GM12878 (cell line): ENCODE results near the gene TCTN1. TPM values are rescaled to one million over a fixed set of nuclear protein-coding genes. Genes with fewer than 3 reads are reported as not detected.

Experiments
- ATF2 ChIP-seq: IDR thresholded peaks from 2 replicates; pipeline ENCODE4 v1.6.1; 2012; ENCODE audit warnings: low read length, inconsistent platforms
- BHLHE40 ChIP-seq, 2 experiments: fragments of 450-650 bp in 1 of 2; IDR thresholded peaks; 2 replicates each; pipeline ENCODE4 v1.6.1; 2011 to 2017; ENCODE audit warnings: low read depth in 2 of 2, borderline replicate concordance in 1 of 2, improper control_type of control experiment in 1 of 2, low read length in 1 of 2, mild to moderate bottlenecking in 1 of 2
- CBX5 ChIP-seq: sonication (generic); IDR thresholded peaks from 2 replicates; pipeline ENCODE4 v1.6.1; 2016; ENCODE audit warnings: low read depth, moderate library complexity, mild to moderate bottlenecking, inconsistent platforms
- CEBPZ ChIP-seq: fragments of 150-350 bp; IDR thresholded peaks from 2 replicates; pipeline ENCODE4 v1.6.1; 2016; ENCODE audit warnings: low read depth, low read length
- EZH2 ChIP-seq: IDR thresholded peaks from 2 replicates; pipeline ENCODE4 v1.6.1; 2012; ENCODE audit warnings: low read depth, mild to moderate bottlenecking, control low read depth, inconsistent platforms, low read length, borderline replicate concordance; ENCODE audit not compliant: control insufficient read depth
- FOS ChIP-seq: IDR thresholded peaks from 3 replicates; pipeline ENCODE4 v1.6.1; 2011; ENCODE audit warnings: borderline replicate concordance; ENCODE audit not compliant: insufficient read length; ENCODE audit errors: extremely low read depth
- FOXK2 ChIP-seq: fragments of 450-650 bp; IDR thresholded peaks from 2 replicates; pipeline ENCODE4 v1.6.1; 2017; ENCODE audit warnings: mild to moderate bottlenecking, moderate library complexity
- GATAD2B ChIP-seq: fragments of 450-650 bp; conservative IDR thresholded peaks from 2 replicates; pipeline ENCODE4 v1.6.1; 2017; ENCODE audit warnings: low read depth, mild to moderate bottlenecking, moderate library complexity
- IRF3 ChIP-seq: fragments of 450-650 bp; IDR thresholded peaks from 2 replicates; pipeline ENCODE4 v1.6.1; 2014; ENCODE audit warnings: mild to moderate bottlenecking
- IRF4 ChIP-seq: IDR thresholded peaks from 2 replicates; pipeline ENCODE4 v1.6.1; 2011; ENCODE audit warnings: low read depth, low read length
- MXI1 ChIP-seq: fragments of 150-350 bp; IDR thresholded peaks from 2 replicates; pipeline ENCODE4 v1.6.1; 2011; ENCODE audit warnings: low read depth, mild to moderate bottlenecking, inconsistent platforms, low read length, improper control_type of control experiment
- MYC ChIP-seq: IDR thresholded peaks from 2 replicates; pipeline ENCODE4 v1.6.1; 2011; ENCODE audit warnings: mild to moderate bottlenecking, low read length, moderate library complexity, inconsistent platforms; ENCODE audit not compliant: insufficient read depth, insufficient replicate concordance, insufficient read length, severe bottlenecking
- NFXL1 ChIP-seq: fragments of 450-650 bp; IDR thresholded peaks from 2 replicates; pipeline ENCODE4 v1.6.1; 2017; ENCODE audit warnings: antibody characterized with exemption, mild to moderate bottlenecking, borderline replicate concordance
- NFYB ChIP-seq: IDR thresholded peaks from 2 replicates; pipeline ENCODE4 v1.6.1; 2011; ENCODE audit warnings: low read depth, mild to moderate bottlenecking, low read length, improper control_type of control experiment, moderate library complexity; ENCODE audit not compliant: insufficient read depth
- PKNOX1 ChIP-seq: fragments of 450-650 bp; IDR thresholded peaks from 2 replicates; pipeline ENCODE4 v1.6.1; 2016; ENCODE audit warnings: mild to moderate bottlenecking
- RELA ChIP-seq: fragments of 450-650 bp; IDR thresholded peaks from 2 replicates; pipeline ENCODE4 v1.8.0; 2014; ENCODE audit warnings: borderline replicate concordance; ENCODE audit not compliant: partially characterized antibody
- SIX5 ChIP-seq: IDR thresholded peaks from 2 replicates; pipeline ENCODE4 v1.6.1; 2011; ENCODE audit warnings: mild to moderate bottlenecking, low read depth, low read length, moderate library complexity; ENCODE audit not compliant: severe bottlenecking
- SKIL ChIP-seq: fragments of 450-650 bp; IDR thresholded peaks from 2 replicates; pipeline ENCODE4 v1.6.1; 2017; ENCODE audit warnings: mild to moderate bottlenecking, low read depth, inconsistent platforms; ENCODE audit not compliant: poor library complexity, severe bottlenecking
- SUPT20H ChIP-seq: IDR thresholded peaks from 2 replicates; pipeline ENCODE4 v1.6.1; 2011; ENCODE audit warnings: low read depth, mild to moderate bottlenecking, low read length, moderate library complexity, borderline replicate concordance; ENCODE audit not compliant: control insufficient read depth
- TARDBP ChIP-seq: IDR thresholded peaks from 2 replicates; pipeline ENCODE4 v1.6.1; 2016; ENCODE audit warnings: borderline replicate concordance
- ZZZ3 ChIP-seq: IDR thresholded peaks from 2 replicates; pipeline ENCODE4 v1.6.1; 2011; ENCODE audit warnings: low read depth; ENCODE audit not compliant: control insufficient read depth, insufficient read length
- polyA plus RNA-seq, 11 experiments: library from polyadenylated mRNA; depleted of rRNA in 4 of 11; unstranded in 6 of 11; stranded (reverse) in 5 of 11; fragments of >200 nt; fragmentation: Nextera tagmentation in 4 of 11; fragmentation: Illumina TruSeq in 1 of 11; extraction: Ambion mirVana in 4 of 11; extraction: Trizol in 1 of 11; gene quantifications; 1 replicate in 1 of 11; 2 replicates in 10 of 11; pipeline versions ENCODE4 v1.2.1 to v1.2.3, GENCODE V29; 2011 to 2016; ENCODE audit warnings: inconsistent platforms in 2 of 11, missing spikeins in 2 of 11, low read depth in 1 of 11
- total RNA-seq, 4 experiments: library from RNA; depleted of rRNA in 3 of 4; stranded (reverse); fragments of >200 nt in 3 of 4; fragmentation: Illumina TruSeq in 1 of 4; extraction: Trizol in 1 of 4; gene quantifications; 2 replicates each; pipeline versions ENCODE4 v1.2.1 to v1.2.3, GENCODE V29; 2013 to 2021

TCTN1 gene
- total and polyA plus RNA-seq, 10 of the 15 experiments (the other 5 are each of a cell fraction or from before 2014, with no cell fraction given) = 8.8 to 23.5 (median 15.3) TPM

GRCh38 chr12:110669193-110669502, 55.2 kb downstream of the TCTN1 start (continued):
- TF ChIP-seq IRF3 (no peak), SUPT20H (no peak), CBX5 (no peak), PKNOX1 (no peak), MXI1 (no peak), SIX5 (no peak), MYC (no peak), BHLHE40 (IDR thresholded peaks at IDR 0.05; ENCODE audit: borderline replicate concordance in 1 of 2, low read depth in 2 of 2, low read length in 1 of 2) (no peak; a peak in 1 of 4 replicates), TARDBP (no peak), IRF4 (peak; percentile 64; the same call in 1 of the 2 replicates), NFXL1 (no peak), ZZZ3 (no peak), NFYB (no peak), FOXK2 (no peak), FOS (no peak), CEBPZ (no peak), RELA (no peak), EZH2 (no peak), GATAD2B (0 out of 2 replicates have a peak, but pooled peaks have one; percentile 54), SKIL (no peak), ATF2 (no peak)
